Vagina (tissue), 2 donors: ENCODE results near the gene TTLL8.

ENCODE experiments used
- CTCF ChIP-seq, 3 experiments: fragments of 450-650 bp in 2 of 3; fragments of 200-600 bp in 1 of 3; sonication (generic) in 1 of 3; IDR thresholded peaks; one replicate each; pipeline ENCODE4 v1.5.1; 2017 to 2019; ENCODE audit warnings: antibody characterized with exemption in 3 of 3, mild to moderate bottlenecking in 2 of 3, moderate library complexity in 2 of 3
- POLR2A ChIP-seq, 2 donors: fragments of 450-650 bp; IDR thresholded peaks; one replicate each; pipeline ENCODE4 v1.6.1; 2017; ENCODE audit warnings: antibody characterized with exemption in 2 of 2, mild to moderate bottlenecking in 2 of 2, moderate library complexity in 2 of 2

- TF ChIP-seq CTCF (IDR thresholded peaks at IDR 0.05) (no peak), POLR2A (IDR thresholded peaks at IDR 0.05) (no peak)
Observed at GRCh38 chr22:50049299-50050195, 8.6 kb downstream of the TTLL8 start.
